Karpas-422 (cell line): ENCODE data around the gene CEP85. TPM values are rescaled to one million over a fixed set of nuclear protein-coding genes. Genes with fewer than 3 reads are reported as not detected.
A peak's percentile ranks its signal among the peaks of the same experiment; 100 is the strongest.

Experiments used
- DNase-seq: peaks from one replicate; pipeline ENCODE4 v3.0.0-alpha.2; 2015
- H2AFZ ChIP-seq: fragments of 200-600 bp; sonication (generic); 2 replicates; pipeline ENCODE4 v1.6.1; 2014; ENCODE audit warnings: antibody characterized with exemption, low read length, mixed read lengths
- H3K27ac ChIP-seq: fragments of 200-600 bp; sonication (generic); 2 replicates; pipeline ENCODE4 v1.5.1; 2014; ENCODE audit warnings: mild to moderate bottlenecking, low read length, moderate library complexity
- H3K27me3 ChIP-seq: fragments of 200-600 bp; sonication (generic); 2 replicates; pipeline ENCODE4 v1.6.1; 2014; ENCODE audit warnings: low read length, mixed read lengths
- H3K36me3 ChIP-seq: fragments of 200-600 bp; sonication (generic); 2 replicates; pipeline ENCODE4 v1.6.1; 2014; ENCODE audit warnings: low read length, mixed read lengths; ENCODE audit not compliant: insufficient read depth
- H3K4me1 ChIP-seq: fragments of 200-600 bp; sonication (generic); 2 replicates; pipeline ENCODE4 v1.6.1; 2014; ENCODE audit warnings: mild to moderate bottlenecking, low read length, mixed read lengths
- H3K4me2 ChIP-seq: fragments of 200-600 bp; sonication (generic); 2 replicates; pipeline ENCODE4 v1.6.1; 2014; ENCODE audit warnings: low read length, low read depth, mild to moderate bottlenecking; ENCODE audit not compliant: poor library complexity, severe bottlenecking
- H3K4me3 ChIP-seq: fragments of 200-600 bp; sonication (generic); 2 replicates; pipeline ENCODE4 v1.5.1; 2014; ENCODE audit warnings: mild to moderate bottlenecking, antibody characterized with exemption, low read length, mixed read lengths
- H3K79me2 ChIP-seq: fragments of 200-600 bp; sonication (generic); 2 replicates; pipeline ENCODE4 v1.6.1; 2014; ENCODE audit warnings: mild to moderate bottlenecking, low read length, mixed read lengths
- H3K9ac ChIP-seq: fragments of 200-600 bp; sonication (generic); 2 replicates; pipeline ENCODE4 v1.6.0; 2014; ENCODE audit warnings: low read length
- H3K9me2 ChIP-seq: fragments of 200-600 bp; sonication (generic), shearing (Covaris generic); replicated peaks from 2 replicates; pipeline ENCODE4 v1.6.0; 2014; ENCODE audit warnings: mild to moderate bottlenecking, low read length, moderate library complexity; ENCODE audit not compliant: insufficient read depth
- H3K9me3 ChIP-seq: fragments of 300-700, 200-600 bp; sonication (generic); 2 replicates; pipeline ENCODE4 v1.6.1; 2014; ENCODE audit warnings: low read length, mixed read lengths
- H4K20me1 ChIP-seq: fragments of 200-600 bp; sonication (generic); 2 replicates; pipeline ENCODE4 v1.6.1; 2014; ENCODE audit warnings: mild to moderate bottlenecking, antibody characterized with exemption, low read length, low read depth; ENCODE audit not compliant: insufficient read depth
- total RNA-seq: library from RNA; depleted of rRNA; stranded (reverse); fragments of >200 nt; shearing (Covaris generic); gene quantifications from 2 replicates; pipeline ENCODE4 v1.2.3, GENCODE V29; 2014; ENCODE audit warnings: low replicate concordance

Gene CEP85
- total RNA-seq, 1 experiment from 2014 or later = 23.8 TPM

- peaks cover 87% of the 10 kb centered on the region for H3K4me1 ChIP-seq
- H2AFZ ChIP-seq = no peak overlapping the region
- H3K27me3 ChIP-seq = no peaks in the 10 kb centered on the region
- peak overlapping the region; percentile 73; the same call in 1 of the 2 replicates for H3K4me3 ChIP-seq
- H3K27ac ChIP-seq = peak overlapping the region; percentile 98
- DNase-seq = peak; percentile 82
- H3K9me3 ChIP-seq = no peaks in the 10 kb centered on the region
- peak overlapping the region; percentile 83 for H3K4me2 ChIP-seq
- H3K36me3 ChIP-seq = peaks cover 12% of the 10 kb centered on the region
- no peaks in the 10 kb centered on the region for H3K9me2 ChIP-seq
- peak overlapping the region; percentile 81 for H3K9ac ChIP-seq
- no peaks in the 10 kb centered on the region for H4K20me1 ChIP-seq
- H3K79me2 ChIP-seq = peaks cover 22% of the 10 kb centered on the region
Measured at GRCh38 chr1:26281971-26282370, 48.0 kb downstream of the CEP85 start.

GRCh38 chr1:26282401-26282918 lies 48.5 kb downstream of the CEP85 start:
- Histone ChIP-seq H3K4me1 (peaks cover 91% of the 10 kb centered on the region), H2AFZ (no peak overlapping the region), H4K20me1 (no peaks in the 10 kb centered on the region), H3K9me3 (no peaks in the 10 kb centered on the region), H3K27ac (peak overlapping the region; percentile 98), H3K9ac (peak overlapping the region; percentile 73), H3K4me2 (peak overlapping the region; percentile 83), H3K36me3 (peaks cover 7% of the 10 kb centered on the region), H3K4me3 (peak overlapping the region; percentile 53; the same call in 1 of the 2 replicates), H3K9me2 (no peaks in the 10 kb centered on the region), H3K27me3 (no peaks in the 10 kb centered on the region), H3K79me2 (peaks cover 22% of the 10 kb centered on the region)
- DNase-seq = peak; percentile 41

DNA sequence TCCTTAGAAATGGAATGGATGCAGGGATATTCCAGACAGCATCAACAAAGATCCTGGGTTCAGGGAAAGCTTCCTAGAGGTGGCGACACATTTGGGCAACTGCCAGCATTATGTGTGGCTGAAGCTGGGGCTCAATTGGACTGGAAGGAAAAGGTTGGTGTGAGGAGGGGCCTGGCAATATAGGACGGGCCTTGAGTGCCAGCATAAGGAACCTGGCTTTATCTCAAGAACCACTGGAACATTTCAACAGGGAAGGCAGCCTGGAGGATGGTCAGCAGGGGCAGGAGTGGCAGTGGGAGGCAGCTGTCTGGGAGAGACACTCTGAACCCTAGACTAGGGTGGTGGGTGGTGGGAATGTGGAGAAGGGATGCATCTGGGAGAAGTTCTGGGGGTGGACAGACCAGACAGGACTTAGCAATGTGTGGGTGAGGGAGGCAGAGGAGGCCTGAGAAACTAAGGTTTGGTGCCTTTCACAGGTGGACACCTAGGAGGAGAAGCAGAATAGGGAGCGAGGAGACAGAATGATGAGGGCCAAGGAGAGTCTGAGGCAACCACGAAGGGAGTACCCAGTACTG lies 49.4 kb downstream of the CEP85 start:
- no peak for DNase-seq
- peak overlapping the region; percentile 83 for H3K4me2 ChIP-seq
- peaks cover 92% of the 10 kb centered on the region for H3K4me1 ChIP-seq
- peaks cover 4% of the 10 kb centered on the region for H3K36me3 ChIP-seq
- peak overlapping the region; percentile 73 for H3K9ac ChIP-seq
- no peaks in the 10 kb centered on the region for H4K20me1 ChIP-seq
- H3K9me2 ChIP-seq = no peaks in the 10 kb centered on the region
- H3K27ac ChIP-seq = peak overlapping the region; percentile 98
- peaks cover 22% of the 10 kb centered on the region for H3K79me2 ChIP-seq
- no peaks in the 10 kb centered on the region for H3K27me3 ChIP-seq
- no peak overlapping the region for H2AFZ ChIP-seq
- H3K4me3 ChIP-seq = peak overlapping the region; percentile 53; the same call in 1 of the 2 replicates
- no peaks in the 10 kb centered on the region for H3K9me3 ChIP-seq

DNA sequence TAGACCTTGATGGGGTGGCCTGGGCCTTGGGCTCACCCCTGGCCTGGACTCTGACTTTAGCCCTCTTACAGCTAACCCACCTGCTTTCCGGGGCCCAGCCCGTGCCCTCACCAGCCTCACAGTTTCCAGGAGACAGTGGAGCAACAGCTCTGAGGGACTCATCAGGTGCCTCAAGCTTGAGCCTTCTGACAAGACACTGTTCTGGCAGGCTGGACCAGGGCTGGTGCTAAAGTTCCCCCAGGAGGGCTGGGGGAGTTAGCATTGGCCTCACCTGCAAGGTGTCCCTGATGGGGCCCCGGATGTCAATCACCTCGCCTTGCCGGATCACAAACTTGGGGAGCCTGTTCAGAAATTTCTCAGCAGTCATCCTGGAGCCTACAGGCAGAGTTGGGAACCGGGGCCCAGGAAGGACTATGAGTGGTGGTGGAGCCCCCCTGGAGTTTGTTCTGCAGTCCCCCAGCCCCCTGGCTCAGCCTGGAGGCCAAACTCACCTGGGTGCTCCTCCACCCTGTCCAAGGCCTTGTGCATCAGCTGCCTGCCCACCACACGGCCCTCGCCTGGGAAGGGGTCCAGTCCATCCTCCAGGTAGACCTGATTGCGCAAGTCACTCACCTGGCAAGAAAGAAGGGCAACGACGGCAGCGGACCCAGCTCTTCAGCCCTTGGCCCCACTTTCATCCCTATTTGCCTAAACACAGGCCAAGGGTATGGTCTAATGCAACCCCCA lies 50.0 kb downstream of the CEP85 start:
- Histone ChIP-seq H4K20me1 (no peaks in the 10 kb centered on the region), H3K9me3 (no peaks in the 10 kb centered on the region), H3K27me3 (no peaks in the 10 kb centered on the region), H3K4me2 (peak overlapping the region; percentile 83), H3K27ac (peak overlapping the region; percentile 98), H3K9ac (peak overlapping the region; percentile 73), H2AFZ (no peak overlapping the region), H3K4me1 (peaks cover 92% of the 10 kb centered on the region), H3K36me3 (peaks cover 4% of the 10 kb centered on the region), H3K4me3 (peak overlapping the region; percentile 53), H3K9me2 (no peaks in the 10 kb centered on the region), H3K79me2 (peaks cover 20% of the 10 kb centered on the region)
- peak; percentile 69 for DNase-seq

GRCh38 chr1:26284597-26285347 lies 50.8 kb downstream of the CEP85 start:
- Histone ChIP-seq H3K9me3 (no peaks in the 10 kb centered on the region), H3K4me1 (peaks cover 94% of the 10 kb centered on the region), H3K79me2 (peaks cover 14% of the 10 kb centered on the region), H3K4me2 (peak overlapping the region; percentile 83), H2AFZ (no peak overlapping the region), H3K9me2 (no peaks in the 10 kb centered on the region), H3K4me3 (peak overlapping the region; percentile 53; the same call in 1 of the 2 replicates), H3K27me3 (no peaks in the 10 kb centered on the region), H3K36me3 (peaks cover 4% of the 10 kb centered on the region), H4K20me1 (no peaks in the 10 kb centered on the region), H3K27ac (peak overlapping the region; percentile 98), H3K9ac (peak overlapping the region; percentile 73)
- peak; percentile 96 for DNase-seq

DNA sequence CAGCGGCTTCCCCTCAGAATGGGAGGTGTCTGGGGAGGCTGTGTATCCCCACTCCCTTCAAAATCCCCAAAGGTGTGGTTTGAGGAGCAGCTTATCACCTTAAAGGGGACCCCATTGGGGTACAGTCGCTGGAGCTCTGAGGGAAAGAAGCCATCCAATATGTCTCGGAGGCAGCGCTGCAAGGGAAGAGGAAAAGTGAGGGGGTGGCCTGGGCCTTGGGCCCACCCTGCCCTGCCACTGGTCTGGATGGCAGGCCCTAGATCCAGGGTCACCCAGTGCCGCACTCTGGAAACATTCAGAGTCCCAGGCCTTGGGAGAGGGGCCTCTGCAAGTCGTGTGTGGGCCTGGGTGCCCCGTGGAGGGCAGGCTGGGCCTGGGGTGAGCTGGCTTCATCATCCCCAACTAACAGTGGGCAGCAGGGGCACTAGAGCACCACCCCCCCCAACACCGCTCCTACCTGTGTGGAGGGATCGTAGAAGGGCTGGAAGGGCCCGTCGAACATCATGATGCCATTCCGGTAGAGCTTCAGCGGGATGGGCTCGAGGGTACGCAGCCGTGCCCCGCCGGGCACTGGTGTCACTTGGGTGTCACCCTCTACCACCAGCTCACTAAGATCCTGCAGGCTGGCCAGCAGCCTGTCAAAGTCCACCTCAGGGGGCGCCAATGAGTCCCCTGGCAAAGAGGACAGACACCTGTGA lies 51.5 kb downstream of the CEP85 start:
- peak overlapping the region; percentile 53 for H3K4me3 ChIP-seq
- H4K20me1 ChIP-seq = no peaks in the 10 kb centered on the region
- peaks cover 4% of the 10 kb centered on the region for H3K36me3 ChIP-seq
- peaks cover 100% of the 10 kb centered on the region for H3K4me1 ChIP-seq
- H3K9me3 ChIP-seq = no peaks in the 10 kb centered on the region
- H3K27ac ChIP-seq = peak overlapping the region; percentile 98
- peak overlapping the region; percentile 73 for H3K9ac ChIP-seq
- peaks cover 8% of the 10 kb centered on the region for H3K79me2 ChIP-seq
- H3K9me2 ChIP-seq = no peaks in the 10 kb centered on the region
- DNase-seq = peak; percentile 90
- H3K27me3 ChIP-seq = no peaks in the 10 kb centered on the region
- H2AFZ ChIP-seq = no peak overlapping the region
- H3K4me2 ChIP-seq = peak overlapping the region; percentile 83

GRCh38 chr1:26286064-26286416 lies 52.0 kb downstream of the CEP85 start:
- Histone ChIP-seq H3K36me3 (peaks cover 3% of the 10 kb centered on the region), H3K9me3 (no peaks in the 10 kb centered on the region), H4K20me1 (no peaks in the 10 kb centered on the region), H3K27me3 (no peaks in the 10 kb centered on the region), H3K4me3 (no peak overlapping the region), H3K9me2 (no peaks in the 10 kb centered on the region), H3K27ac (peak overlapping the region; percentile 98), H3K79me2 (peaks cover 3% of the 10 kb centered on the region; the same call in 1 of the 2 replicates), H3K9ac (peak overlapping the region; percentile 9), H3K4me2 (peak overlapping the region; percentile 83), H3K4me1 (peaks cover 100% of the 10 kb centered on the region), H2AFZ (no peak overlapping the region)
- no peak for DNase-seq
